Stimulated activated CD4-positive, alpha-beta T cell treated with anti-CD3 and anti-CD28 coated beads, Interleukin-1b, Interleukin-23, amount 100 ng/mL, for 24 hours (primary cell): ENCODE results near the gene ABAT.

Source experiments
- DNase-seq, 4 experiments: peaks; one replicate each; pipeline ENCODE4 v3.0.0-alpha.2; 2020; ENCODE audit warnings: low read depth in 4 of 4, low spot score in 1 of 4

The ABAT gene

GRCh38 chr16:8674413-8675022 lies at the start of gene ABAT:
Gene ABAT (plus strand): TSS chr16:8674617. CDS start chr16:8735740, 61,123 bp downstream.
- peak; percentile 63 to 84 (median 75) for DNase-seq

DNA sequence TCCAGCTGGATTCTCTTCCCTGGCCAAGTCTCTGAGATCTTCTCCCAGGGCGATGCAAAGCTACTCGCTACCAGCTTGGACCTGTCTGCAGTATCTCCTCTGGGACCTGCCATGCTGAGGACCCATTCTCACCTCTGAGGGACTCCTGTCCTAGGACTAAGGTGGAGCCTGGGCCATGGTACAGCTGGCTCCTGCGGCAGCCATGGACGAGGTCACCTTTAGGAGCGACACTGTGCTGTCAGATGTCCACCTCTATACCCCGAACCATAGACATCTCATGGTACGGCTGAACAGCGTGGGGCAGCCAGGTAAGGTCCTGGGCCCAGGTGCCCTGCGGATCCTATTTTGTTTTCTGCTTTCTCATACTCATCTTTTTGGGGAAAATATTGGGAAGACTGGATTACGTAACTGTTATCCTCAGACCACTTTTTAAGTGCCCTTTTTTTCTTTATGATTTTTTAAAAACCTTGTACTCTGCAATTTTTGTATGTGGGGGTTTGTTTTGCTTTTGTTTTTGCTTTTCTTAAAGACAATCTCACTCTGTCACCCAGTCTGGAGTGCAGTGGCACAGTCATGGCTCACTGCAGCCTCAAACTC lies 48.8 kb upstream of the ABAT start:
- DNase-seq = no peak

GRCh38 chr16:8626946-8627345 lies 47.5 kb upstream of the ABAT start:
- DNase-seq = no peak

- DNase-seq = no peak
Observed at GRCh38 chr16:8627456-8627855, 47.0 kb upstream of the ABAT start.

- DNase-seq = no peak
Observed at GRCh38 chr16:8628981-8629725, 45.3 kb upstream of the ABAT start.

DNA sequence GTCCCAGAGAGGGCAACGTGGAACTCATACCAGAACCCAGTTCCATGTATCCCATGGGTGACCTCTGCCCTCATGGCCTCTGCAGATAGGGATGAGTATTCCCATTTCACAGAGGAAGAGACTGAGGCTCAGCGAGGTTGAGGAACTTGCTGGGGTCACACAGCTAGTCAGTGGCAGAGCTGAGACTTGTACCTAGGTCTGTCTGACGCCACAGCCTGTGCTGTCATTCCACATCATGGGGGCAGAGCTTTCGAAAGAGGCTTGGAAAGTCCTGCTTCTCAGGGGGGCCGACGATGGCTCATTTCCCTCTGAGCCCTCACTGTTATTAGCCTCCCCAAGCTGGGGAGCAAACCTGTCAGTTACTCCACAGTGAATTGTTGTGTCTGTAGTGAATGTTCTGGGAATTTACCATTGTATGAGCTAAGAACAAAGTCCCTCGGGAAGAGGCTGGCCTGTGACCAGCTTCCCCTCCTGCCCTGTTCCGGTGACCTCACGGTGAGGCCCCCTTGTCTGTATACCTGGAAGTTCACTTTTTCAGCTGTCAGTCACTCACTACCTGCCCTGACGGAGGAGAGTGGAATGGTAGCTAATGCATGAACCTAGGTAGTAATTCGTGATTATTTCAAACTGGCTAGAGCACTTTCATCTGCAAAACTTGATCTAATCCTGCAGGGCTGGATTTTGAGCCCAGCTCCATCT lies 44.0 kb upstream of the ABAT start:
- DNase-seq = no peak

DNA sequence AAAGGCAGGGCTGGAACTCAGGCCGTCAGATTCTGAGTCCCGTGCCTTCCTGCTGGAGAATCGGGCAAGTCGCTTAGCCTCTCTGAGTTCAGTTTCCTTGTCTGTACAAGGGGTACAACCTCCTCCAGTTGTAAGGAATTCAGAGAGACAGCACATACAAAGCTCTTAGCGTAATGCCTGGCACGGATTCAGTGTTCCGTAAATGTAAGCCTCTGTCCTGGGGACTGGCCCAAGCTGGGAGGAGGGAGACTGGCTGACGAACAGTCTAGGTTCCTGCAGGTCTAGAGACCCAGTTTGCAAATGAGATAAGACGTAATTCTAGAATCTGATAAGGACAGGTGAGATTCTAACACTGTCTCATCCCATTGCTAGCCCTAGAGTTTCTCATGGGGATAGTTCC lies 43.0 kb upstream of the ABAT start:
- DNase-seq = no peak

DNA sequence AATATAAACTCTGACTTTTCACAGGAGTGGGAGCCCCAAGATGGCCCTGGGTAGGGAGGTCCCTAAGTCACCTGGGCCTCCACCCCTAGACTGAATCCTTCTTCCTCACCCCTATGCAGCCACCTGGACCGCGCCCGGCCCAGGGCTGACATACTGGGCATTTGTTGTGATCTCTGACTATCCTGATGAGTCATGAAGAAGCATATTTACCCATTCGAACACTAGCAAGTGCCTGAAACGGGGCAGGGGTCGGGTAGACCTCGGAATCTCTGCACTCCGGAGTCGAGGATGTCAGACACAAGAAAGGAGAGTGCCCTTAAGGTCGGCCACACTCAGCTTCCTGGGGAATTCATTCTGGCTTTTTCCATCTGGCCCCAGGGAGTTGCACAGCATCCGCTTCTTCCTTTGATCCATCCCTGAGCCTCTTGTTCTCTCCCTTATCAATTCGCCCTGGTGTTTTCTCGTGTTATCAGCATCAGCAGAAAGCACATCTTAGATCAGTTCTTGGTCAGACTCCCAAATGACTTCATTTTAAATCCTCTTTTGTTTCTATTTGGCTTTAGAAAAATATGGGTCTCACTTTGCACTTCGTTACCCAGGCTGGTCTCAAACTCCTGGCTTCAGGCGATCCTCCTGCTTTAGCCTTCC lies 42.5 kb upstream of the ABAT start:
- DNase-seq = no peak

GRCh38 chr16:8632675-8633182 lies 41.7 kb upstream of the ABAT start:
- DNase-seq = no peak

- DNase-seq = no peak
Observed at GRCh38 chr16:8634991-8635736, 39.3 kb upstream of the ABAT start.

- DNase-seq = no peak
Observed at GRCh38 chr16:8639694-8640093, 34.7 kb upstream of the ABAT start.

DNA sequence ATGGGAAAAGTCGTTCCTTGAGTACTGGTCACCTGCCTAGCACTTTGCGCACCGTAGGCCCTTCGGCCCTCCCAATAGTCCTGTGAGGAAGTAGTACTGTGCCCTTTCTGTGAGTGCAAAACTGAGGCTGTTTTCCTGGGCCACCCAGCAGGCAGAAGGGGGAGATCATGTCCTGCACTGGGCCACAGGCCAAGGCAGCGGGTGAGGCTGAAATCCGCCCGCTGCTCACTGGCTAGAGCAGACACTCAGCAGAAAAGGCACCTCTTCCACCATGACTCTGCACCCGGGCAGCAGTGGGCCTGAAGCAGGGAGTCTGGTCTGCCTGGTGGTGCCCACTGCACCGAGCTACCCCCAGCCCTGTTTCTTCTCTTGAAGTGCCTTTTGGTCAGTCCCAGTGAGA lies 32.7 kb upstream of the ABAT start:
- DNase-seq = no peak

DNA sequence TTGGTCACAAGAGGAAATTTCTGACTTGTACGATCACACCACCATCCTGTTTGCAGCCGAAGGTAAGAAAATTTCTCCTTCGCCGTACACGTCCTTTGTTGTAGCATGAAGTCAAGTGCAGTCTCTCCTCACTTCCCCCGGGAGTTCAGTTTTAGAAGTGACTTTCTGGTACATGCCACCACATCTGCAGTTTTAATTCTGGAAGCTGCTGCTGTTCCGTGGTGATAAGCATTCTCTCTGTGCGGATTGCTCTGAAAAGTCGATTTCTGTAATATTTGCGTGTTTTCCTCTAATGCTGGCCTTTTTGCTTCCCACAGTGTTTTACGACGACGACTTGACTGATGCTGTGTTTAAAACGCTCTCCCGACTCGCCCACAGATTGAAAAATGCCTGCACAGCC lies 32.3 kb upstream of the ABAT start:
- no peak for DNase-seq

DNA sequence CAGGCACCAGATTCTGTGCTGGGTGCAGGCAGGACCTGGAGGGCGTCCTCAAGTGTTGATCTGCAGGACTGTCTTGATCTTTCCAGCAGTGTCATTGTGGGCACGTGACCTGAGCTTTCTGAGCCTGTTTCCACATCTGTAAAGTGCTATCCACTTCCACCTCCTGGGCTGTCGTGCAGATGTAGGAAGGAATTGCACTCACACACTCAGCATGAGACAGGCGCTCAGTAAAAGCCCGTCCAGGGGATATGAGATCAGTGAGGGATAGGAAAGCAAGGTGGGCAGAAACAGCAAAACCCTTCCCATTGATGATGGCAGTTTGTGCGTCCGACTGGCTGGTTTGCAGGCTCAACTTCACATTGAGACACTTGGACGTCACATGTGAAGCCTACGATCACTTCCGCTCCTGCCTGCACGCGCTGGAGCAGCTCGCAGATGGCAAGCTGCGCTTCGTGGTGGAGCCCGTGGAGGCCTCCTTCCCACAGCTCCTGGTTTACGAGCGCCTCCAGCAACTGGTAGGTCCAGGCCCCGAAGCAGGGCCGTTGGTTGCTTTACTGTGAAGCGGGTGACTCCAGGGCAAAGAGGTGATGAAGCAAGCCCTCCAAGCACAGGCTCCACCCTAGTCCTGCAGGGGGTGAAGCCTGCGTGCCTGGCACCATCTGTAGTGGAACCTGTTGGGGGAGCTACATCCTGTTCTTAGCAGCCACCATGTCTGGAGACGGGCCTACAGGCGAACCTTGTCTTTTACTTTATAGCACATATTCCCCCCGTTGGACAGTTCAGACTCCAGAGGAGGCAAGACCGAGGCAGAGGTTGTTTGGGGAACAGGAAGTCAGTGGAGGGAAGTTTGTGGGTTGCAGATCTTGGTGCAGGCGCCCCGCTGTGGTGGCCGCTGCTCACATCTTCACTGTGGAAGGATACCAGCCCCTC lies 29.9 kb upstream of the ABAT start:
- DNase-seq = no peak

- no peak for DNase-seq
Observed at GRCh38 chr16:8645141-8645521, 29.3 kb upstream of the ABAT start.

DNA sequence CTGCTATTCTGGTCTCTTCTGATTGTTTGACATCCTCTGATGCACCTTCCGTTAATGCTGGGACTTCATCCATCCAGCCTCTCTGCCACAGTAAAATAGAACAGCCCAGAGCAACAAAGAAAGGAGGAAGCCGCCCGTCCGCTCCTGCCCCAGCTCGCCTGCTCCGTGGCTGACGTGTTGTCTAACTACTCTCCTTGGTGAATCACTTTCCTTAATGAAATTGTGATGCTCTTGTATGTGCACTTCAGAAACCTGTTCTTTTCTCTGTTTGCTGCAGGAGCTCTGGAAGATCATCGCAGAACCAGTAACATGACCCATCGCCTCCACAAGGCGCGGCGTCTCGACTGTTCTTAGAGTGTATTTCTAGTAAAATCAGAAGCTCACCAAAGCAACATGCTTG lies 28.6 kb upstream of the ABAT start:
- DNase-seq = no peak

DNA sequence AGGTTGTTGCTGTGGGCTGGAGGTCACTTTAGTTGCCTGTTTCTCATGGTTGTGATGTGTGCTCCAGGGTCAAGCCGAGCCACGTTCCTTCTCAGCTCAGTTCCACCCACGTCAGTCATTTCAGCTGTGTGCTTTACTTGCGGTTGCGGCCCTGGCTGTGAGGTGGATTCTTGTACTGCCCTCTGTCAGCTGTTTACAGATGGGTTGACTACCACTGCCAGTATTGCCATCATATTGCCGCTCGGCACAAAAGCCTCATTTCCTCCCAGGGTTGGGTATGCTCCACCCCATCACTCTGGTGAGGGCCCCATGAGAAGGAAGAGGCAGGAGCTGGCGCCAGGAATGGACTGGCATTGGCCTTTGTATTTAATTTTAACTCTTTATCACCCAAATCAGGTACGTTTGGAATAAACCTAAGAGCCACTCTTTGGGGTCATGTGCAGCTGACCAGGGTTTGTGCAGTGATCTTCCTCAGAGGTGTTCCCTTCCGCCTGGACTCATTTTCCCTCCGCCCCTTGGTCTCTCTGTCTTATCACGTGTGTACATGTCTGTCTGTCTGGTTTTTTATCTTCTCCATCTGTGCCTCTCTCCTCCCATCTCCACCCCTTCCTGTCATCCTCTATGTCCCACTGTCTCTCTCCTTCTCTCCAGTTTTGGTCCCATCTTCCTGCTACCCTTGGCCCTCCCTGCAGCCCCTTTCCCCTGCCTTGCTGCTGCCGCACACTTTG lies 27.9 kb upstream of the ABAT start:
- no peak for DNase-seq

GRCh38 chr16:8647721-8648318 lies 26.6 kb upstream of the ABAT start:
- no peak for DNase-seq
